GM21619 (cell line): ENCODE data around the gene F11R.
A peak's percentile ranks its signal among the peaks of the same experiment; 100 is the strongest.
"Not testable (repeated sequence)": the region's sequence is repeated elsewhere in the genome, so short reads cannot be mapped to it uniquely, and the experiment has no call there.

Experiments used
- ATAC-seq: cut with Tn5 transposase; IDR thresholded peaks from one replicate; pipeline ENCODE4 v1.9.1; 2021; ENCODE audit not compliant: unreplicated experiment

Gene F11R

GRCh38 chr1:161016683-161017082 lies 4.3 kb downstream of the F11R start:
- ATAC-seq: not testable (repeated sequence)

DNA sequence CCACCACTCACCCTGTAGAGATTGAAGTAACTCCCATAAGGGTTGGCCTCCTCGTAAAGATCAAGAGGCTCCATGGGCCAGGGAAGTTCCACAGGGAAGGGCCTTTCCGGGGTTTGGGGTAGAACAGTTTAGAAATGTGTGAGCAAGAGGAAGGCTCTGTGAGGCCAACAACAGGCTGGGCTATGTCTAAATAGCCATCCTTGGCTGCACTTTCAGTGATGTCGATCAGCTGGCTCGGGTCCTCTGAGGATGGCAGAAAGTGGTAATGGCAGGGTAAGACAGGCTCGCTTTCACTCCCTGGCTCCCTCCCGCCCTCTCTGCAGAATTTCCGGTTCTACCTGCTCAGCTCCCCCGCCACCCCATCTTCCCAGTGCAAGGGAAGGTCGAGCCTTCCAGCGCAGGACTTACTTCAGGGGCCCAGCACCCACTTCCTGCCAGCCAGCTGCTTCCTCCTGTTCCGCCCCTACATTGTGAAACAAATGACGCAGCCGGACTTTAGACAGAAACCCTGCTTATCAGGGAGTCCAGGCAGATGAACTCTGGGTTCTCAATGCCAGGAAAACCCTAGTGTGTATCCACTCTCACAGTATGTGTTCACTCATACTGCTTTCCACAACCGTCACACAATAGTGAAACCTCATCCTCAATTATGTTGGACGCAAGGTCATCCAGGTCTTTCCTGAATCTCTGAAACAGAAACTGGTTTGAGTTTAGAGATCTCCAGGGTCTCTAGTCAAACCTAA lies 7.3 kb downstream of the F11R start:
- peak; percentile 77 for ATAC-seq

DNA sequence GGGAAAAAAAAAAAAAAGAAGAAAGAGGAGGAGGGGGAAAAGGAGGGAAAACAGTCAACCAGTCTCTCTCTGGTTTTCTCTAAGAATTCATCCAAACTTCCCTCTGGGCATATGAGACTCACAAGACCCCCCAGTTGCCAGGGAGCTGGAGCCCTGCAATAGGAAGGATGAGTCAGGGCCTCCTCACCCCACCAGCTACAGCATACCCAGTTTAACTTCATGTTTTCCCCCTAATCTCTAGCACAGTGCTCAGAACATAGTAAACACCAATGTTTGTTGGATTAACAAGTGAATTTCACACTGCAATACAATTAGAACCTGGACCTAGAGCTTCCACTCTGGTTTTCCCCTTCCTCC lies 7.8 kb downstream of the F11R start:
- no peak for ATAC-seq

DNA sequence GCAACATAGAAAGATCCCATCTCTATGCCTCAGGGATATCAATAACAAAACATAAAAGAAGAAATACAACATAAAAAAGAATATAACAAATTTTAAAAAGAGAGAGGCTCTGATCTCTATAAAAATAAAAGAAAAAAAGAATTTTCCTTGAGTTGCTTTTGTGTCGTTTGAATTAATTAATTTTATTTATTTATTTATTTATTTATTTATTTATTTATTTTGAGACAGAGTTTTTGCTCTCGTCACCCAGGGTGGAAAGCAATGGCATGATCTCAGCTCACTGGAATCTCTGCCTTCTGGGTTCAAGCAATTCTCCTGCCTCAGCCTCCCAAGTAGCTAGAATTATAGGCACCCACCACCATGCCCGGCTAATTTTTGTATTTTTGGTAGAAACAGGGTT lies 8.5 kb downstream of the F11R start:
- ATAC-seq: no peak

DNA sequence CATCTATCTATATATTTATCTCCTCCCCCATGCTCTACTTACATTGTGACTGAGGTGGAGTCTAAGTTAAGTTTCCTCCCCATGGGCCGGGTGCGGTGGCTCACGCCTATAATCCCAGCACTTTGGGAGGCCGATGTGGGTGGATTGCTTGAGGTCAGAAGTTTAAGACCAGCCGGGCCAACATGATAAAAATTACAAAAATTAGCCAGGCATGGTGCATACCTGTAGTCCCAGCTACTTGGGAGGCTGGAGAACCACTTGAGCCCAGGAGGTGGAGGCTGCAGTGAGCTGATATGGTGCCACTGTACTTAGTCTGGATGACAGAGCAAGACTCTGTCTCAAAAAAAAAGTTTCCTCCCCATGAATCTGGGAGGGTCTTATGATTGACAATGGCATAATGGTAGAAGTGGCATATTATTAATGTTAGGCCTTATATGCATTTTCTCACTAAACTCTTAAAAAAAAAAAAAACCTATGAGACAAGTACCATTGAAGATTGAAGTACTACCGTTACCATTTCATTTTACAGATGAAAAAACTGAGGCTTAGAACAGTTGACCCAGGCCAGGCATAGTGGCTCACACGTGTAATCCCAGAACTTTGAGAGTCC lies 11.2 kb downstream of the F11R start:
- ATAC-seq: no peak

DNA sequence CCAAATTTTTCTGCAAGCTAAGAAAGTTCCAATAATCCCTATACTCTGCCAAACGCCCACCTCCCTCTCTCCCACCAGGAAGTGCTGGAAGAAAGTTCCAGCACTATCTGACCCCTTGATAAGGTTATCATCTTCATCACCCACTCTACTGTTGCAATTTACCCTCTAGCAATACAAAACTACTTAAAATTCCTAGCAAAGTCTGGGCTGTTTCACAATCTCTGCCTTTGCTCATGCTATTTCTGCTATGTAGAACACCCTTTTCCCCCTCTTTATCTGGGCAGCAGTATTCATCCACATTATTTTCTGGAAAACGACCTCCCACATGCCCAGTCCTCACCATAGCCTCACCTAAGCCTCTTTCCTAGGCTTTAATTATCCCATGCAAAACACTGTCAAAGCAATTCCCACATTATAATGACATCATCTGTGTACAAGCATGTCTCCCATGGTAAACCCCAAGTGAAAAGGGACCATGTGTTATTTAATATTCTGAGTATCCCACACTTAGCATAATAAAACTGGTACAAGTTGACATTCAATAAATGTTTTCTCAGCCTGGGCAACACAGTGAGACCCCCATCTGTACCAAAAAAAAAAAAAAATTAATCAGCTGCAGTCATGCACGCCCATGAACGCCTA lies 12.0 kb downstream of the F11R start:
- ATAC-seq: no peak

GRCh38 chr1:161007369-161007768 lies 13.6 kb downstream of the F11R start:
- ATAC-seq: no peak

GRCh38 chr1:161006563-161006962 lies 14.4 kb downstream of the F11R start:
- no peak for ATAC-seq

DNA sequence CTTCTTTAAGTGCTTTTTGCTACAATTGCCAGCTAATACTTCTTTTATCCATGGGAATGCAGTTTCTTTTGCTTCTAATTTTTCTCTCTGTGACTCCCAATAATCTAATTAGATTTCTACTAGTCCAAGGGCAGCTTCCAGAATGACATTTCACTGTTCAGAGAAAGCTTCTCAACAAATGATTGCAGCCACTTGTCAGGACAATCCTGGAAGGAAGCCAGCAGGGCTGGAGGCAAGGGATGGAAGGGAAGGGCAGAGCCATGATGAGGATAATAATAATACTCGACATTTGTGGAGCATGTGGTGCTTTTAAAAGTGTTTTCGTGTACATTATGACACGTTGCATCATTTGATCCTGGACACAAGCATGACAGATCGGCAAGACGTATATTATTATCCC lies 19.4 kb downstream of the F11R start:
- no peak for ATAC-seq

- ATAC-seq: no peak
Measured at GRCh38 chr1:161000736-161001480, 20.0 kb downstream of the F11R start.

- ATAC-seq: no peak
Measured at GRCh38 chr1:160999376-160999775, 21.6 kb downstream of the F11R start.

GRCh38 chr1:160997323-160998038 lies 23.5 kb downstream of the F11R start:
- ATAC-seq: no peak

DNA sequence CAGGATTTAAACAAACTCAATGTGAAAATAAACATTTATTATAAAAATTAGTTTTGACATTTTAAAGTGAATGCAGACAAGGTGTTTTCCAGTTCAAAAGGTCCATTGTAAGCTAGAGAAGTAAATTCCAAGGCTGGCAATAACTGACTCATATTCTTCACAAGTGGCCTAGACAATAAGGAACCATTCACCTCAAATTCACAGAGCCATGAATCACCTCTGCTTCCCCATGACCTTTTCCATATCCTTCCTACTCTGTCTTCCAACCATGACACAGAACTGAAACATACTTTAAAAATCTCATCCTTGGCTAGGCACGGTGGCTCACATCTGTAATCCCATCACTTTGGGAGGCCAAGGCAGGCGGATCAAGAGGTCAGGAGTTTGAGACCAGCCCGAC lies 24.8 kb downstream of the F11R start:
- ATAC-seq: no peak

GRCh38 chr1:160993544-160994193 lies 27.3 kb downstream of the F11R start:
- no peak for ATAC-seq

DNA sequence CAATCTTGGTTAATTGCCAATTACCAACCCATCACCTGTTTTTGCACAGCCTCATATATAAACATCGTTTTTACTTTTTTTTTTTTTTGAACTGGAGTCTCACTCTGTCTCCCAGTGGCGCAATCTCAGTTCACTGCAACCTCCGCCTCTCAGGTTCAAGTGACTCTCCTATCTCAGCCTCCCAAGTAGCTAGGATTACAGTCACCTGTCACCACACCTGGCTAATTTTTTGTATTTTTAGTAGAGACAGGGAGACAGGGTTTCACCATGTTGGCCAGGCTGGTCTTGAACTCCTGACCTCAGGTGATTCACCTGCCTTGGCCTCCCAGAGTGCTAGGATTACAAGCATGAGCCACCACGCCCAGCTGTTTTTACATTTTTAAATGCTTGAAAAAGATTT lies 28.9 kb downstream of the F11R start:
- not testable (repeated sequence) for ATAC-seq

GRCh38 chr1:160987359-160988050 lies 33.4 kb downstream of the F11R start:
- ATAC-seq: no peak

GRCh38 chr1:160985723-160986122 lies 35.2 kb downstream of the F11R start:
- ATAC-seq: no peak

GRCh38 chr1:160981584-160982411 lies 39.2 kb downstream of the F11R start:
- no peak for ATAC-seq

DNA sequence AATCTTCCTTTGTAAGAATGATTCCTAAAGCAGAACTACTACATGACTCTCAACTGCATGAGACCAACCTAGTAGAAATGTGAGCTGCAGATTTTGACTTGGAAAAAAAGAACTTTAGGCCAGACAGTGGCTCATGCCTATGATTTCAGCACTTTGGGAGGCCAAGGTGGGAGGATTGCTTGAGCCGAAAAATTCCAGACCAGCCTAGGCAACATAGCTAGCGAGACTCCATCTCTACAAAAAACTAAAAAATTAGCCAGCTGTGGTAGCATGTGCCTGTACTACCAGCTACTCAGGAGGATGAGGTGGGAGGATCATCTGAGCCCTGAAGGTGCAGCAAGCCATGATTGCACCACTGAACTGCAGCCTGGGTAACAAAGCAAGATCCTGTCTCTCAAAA lies 41.7 kb downstream of the F11R start:
- ATAC-seq: no peak
